Spleen (tissue), 11 donors: ENCODE data around the gene CDCA5. TPM values are rescaled to one million over a fixed set of nuclear protein-coding genes. Genes with fewer than 3 reads are reported as not detected.
A peak's percentile ranks its signal among the peaks of the same experiment; 100 is the strongest.

Source experiments
- DNase-seq: peaks from one replicate; pipeline ENCODE4 v3.0.0-alpha.2; 2020
- H3K27ac ChIP-seq, 8 donors: fragments of 200-600 bp; sonication (generic) in 7 of 8; 1 replicate in 4 of 8; 2 replicates in 4 of 8; pipeline versions ENCODE4 v1.5.0 to v1.8.0; 2016 to 2021; ENCODE audit warnings: inconsistent platforms in 4 of 8, mild to moderate bottlenecking in 4 of 8, moderate library complexity in 1 of 8
- H3K27me3 ChIP-seq, 7 donors: fragments of 200-600 bp; sonication (generic) in 6 of 7; replicated peaks in 1 of 7; 1 replicate in 4 of 7; 2 replicates in 3 of 7; pipeline versions ENCODE4 v1.5.0 to v1.8.0; 2016 to 2021; ENCODE audit warnings: inconsistent platforms in 3 of 7, mild to moderate bottlenecking in 1 of 7
- H3K36me3 ChIP-seq, 6 donors: fragments of 200-600 bp; sonication (generic) in 5 of 6; 1 replicate in 4 of 6; 2 replicates in 2 of 6; pipeline versions ENCODE4 v1.5.0 to v1.8.0; 2016 to 2021; ENCODE audit warnings: inconsistent platforms in 2 of 6
- H3K4me1 ChIP-seq, 6 donors: fragments of 200-600 bp; sonication (generic) in 5 of 6; 1 replicate in 3 of 6; 2 replicates in 3 of 6; pipeline versions ENCODE4 v1.5.0 to v1.8.0; 2016 to 2021; ENCODE audit warnings: inconsistent platforms in 3 of 6
- H3K4me3 ChIP-seq, 8 donors: fragments of 200-600 bp; sonication (generic) in 7 of 8; 1 replicate in 4 of 8; 2 replicates in 4 of 8; pipeline versions ENCODE4 v1.5.0 to v1.8.0; 2016 to 2021; ENCODE audit warnings: inconsistent platforms in 4 of 8, mild to moderate bottlenecking in 4 of 8, moderate library complexity in 2 of 8
- H3K9me3 ChIP-seq, 8 donors: fragments of 200-600 bp; sonication (generic) in 7 of 8; 1 replicate in 4 of 8; 2 replicates in 4 of 8; pipeline versions ENCODE4 v1.5.0 to v1.8.0; 2016 to 2021; ENCODE audit warnings: inconsistent platforms in 4 of 8
- POLR2A ChIP-seq, 3 donors: fragments of 450-650 bp; IDR thresholded peaks; one replicate each; pipeline ENCODE4 v1.5.1; 2017; ENCODE audit warnings: antibody characterized with exemption in 3 of 3, mild to moderate bottlenecking in 1 of 3
- POLR2AphosphoS5 ChIP-seq, 3 donors: sonication (generic); formaldehyde crosslinking; IDR thresholded peaks; one replicate each; pipeline ENCODE4 v1.5.1; 2017; ENCODE audit warnings: antibody characterized with exemption in 3 of 3
- WGBS, 5 donors: extraction: QIAGEN DNeasy Blood & Tissue Kit in 3 of 5; methylation state at CpG; one replicate each; pipeline versions ENCODE4 v1.1.5 to v1.1.7; 2013 to 2018; 5-methylcytosine and 5-hydroxymethylcytosine counted together
- intact Hi-C: fragments of 100-400 bp; cut with DNase I; formaldehyde crosslinking; loops from one replicate; pipeline ENCODE4 v1.15.0; 2023; ENCODE audit warnings: low total_unique reads
- polyA plus RNA-seq, 3 donors: library from polyadenylated mRNA; stranded (reverse); fragments of 200-250 nt; gene quantifications; one replicate each; pipeline ENCODE4 v1.2.1, GENCODE V29; 2013
- total RNA-seq, 7 donors: library from RNA; depleted of rRNA in 3 of 7; stranded (reverse); fragments of >200 nt in 3 of 7; fragmentation: NEBNext Ultra II Directional in 4 of 7; extraction: Animal tissue kit (Norgen Biotek cat#: 25700) in 4 of 7; gene quantifications; one replicate each; pipeline versions ENCODE4 v1.1.0 to v1.2.1, GENCODE V29; 2016 to 2021
- TF ChIP-seq, protein P1 (sequence below), 11 experiments: fragments of 200-600 bp in 7 of 11; fragments of 450-650 bp in 4 of 11; sonication (generic) in 4 of 11; IDR thresholded peaks in 8 of 11; conservative IDR thresholded peaks in 3 of 11; 1 replicate in 7 of 11; 2 replicates in 4 of 11; pipeline versions ENCODE4 v1.4.0 to v1.8.0; 2016 to 2021; ENCODE audit warnings: antibody characterized with exemption in 11 of 11, inconsistent platforms in 4 of 11, mild to moderate bottlenecking in 1 of 11
- donor health status: healthy with polysubstance abuse.
- donor health status: DM: no; HTN: no; CAD: no; lungs with moderate emphysema.
- donor health status: DM: no; HTN: no; CAD: no.
- donor health status: Bipolar disorder and iron deficiency.
- donor health status: healthy.
- donor health status: DM: no; HTN: no; CAD: no.
- donor health status: DM: yes; HTN: yes; CAD: no.

Gene CDCA5
- total and polyA plus RNA-seq, 10 donors = 1.5 to 11.1 (median 5.3) TPM

GRCh38 chr11:65078151-65078550, 5.7 kb downstream of the CDCA5 start:
- DNase-seq = peak; percentile 82
- Histone ChIP-seq H3K4me1 (peaks cover 0 to 27% (median 2%) of the 10 kb centered on the region in 6 donors), H3K9me3 (no peaks in the 10 kb centered on the region), H3K27me3 (no peaks in the 10 kb centered on the region), H3K36me3 (peaks cover 0 to 35% (median 0%) of the 10 kb centered on the region in 6 donors), H3K4me3 (no peak overlapping the region), H3K27ac (peak overlapping the region in 1 of 8 donors; percentile 3)
- intact Hi-C loops = no loop called here
- TF ChIP-seq POLR2AphosphoS5 (IDR thresholded peaks at IDR 0.05) = no peak
- TF ChIP-seq, protein P1, sequence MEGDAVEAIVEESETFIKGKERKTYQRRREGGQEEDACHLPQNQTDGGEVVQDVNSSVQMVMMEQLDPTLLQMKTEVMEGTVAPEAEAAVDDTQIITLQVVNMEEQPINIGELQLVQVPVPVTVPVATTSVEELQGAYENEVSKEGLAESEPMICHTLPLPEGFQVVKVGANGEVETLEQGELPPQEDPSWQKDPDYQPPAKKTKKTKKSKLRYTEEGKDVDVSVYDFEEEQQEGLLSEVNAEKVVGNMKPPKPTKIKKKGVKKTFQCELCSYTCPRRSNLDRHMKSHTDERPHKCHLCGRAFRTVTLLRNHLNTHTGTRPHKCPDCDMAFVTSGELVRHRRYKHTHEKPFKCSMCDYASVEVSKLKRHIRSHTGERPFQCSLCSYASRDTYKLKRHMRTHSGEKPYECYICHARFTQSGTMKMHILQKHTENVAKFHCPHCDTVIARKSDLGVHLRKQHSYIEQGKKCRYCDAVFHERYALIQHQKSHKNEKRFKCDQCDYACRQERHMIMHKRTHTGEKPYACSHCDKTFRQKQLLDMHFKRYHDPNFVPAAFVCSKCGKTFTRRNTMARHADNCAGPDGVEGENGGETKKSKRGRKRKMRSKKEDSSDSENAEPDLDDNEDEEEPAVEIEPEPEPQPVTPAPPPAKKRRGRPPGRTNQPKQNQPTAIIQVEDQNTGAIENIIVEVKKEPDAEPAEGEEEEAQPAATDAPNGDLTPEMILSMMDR (IDR thresholded peaks at IDR 0.05 in 8 of 11, conservative IDR thresholded peaks at IDR 0.05 in 3 of 11) = peak; percentile 35 to 84 (median 75)
- WGBS, 5 donors = 50 to 63% (median 59%) methylated on average over 3 of the region's 3 CpGs

DNA sequence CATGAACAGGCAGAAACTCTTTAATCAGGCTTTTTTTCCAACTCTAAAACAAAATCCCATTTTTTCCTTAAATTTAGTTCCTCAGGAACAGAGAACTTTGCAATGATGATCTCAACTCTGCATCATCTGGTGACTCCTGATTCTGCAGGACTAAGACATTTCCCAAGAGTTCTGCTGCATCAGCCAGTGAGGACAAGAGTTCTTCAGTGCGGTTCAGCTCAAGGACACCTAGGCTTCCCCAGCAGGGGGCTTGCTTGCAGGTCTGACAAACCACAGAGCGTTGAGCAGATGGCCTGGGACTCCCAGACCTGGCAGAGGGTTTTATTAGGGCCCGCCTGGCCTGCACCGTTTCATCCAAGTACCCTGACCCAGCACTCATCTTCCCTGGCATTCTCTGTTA, 6.4 kb downstream of the CDCA5 start:
- DNase-seq = no peak
- H3K36me3 ChIP-seq = peaks cover 0 to 35% (median 0%) of the 10 kb centered on the region in 6 donors
- H3K9me3 ChIP-seq = no peaks in the 10 kb centered on the region
- intact Hi-C loops = no loop called here
- H3K27me3 ChIP-seq = no peaks in the 10 kb centered on the region
- TF ChIP-seq, protein P1 (IDR thresholded peaks at IDR 0.05 in 8 of 11, conservative IDR thresholded peaks at IDR 0.05 in 3 of 11) = no peak
- TF ChIP-seq POLR2AphosphoS5 (IDR thresholded peaks at IDR 0.05) (no peak), POLR2A (IDR thresholded peaks at IDR 0.05) (no peak)
- WGBS, 5 donors = 69 to 90% (median 83%) methylated on average over 4 of the region's 4 CpGs
- no peak overlapping the region for H3K4me3 ChIP-seq
- H3K27ac ChIP-seq = no peak overlapping the region
- peaks cover 0 to 20% (median 0%) of the 10 kb centered on the region in 6 donors for H3K4me1 ChIP-seq

- no peak overlapping the region for H3K27ac ChIP-seq
- H3K36me3 ChIP-seq = peaks cover 0 to 14% (median 0%) of the 10 kb centered on the region in 6 donors
- TF ChIP-seq POLR2AphosphoS5 (IDR thresholded peaks at IDR 0.05) (no peak), POLR2A (IDR thresholded peaks at IDR 0.05) (no peak)
- TF ChIP-seq, protein P1 (IDR thresholded peaks at IDR 0.05 in 8 of 11, conservative IDR thresholded peaks at IDR 0.05 in 3 of 11) = no peak
- intact Hi-C loops = no loop called here
- no peaks in the 10 kb centered on the region for H3K9me3 ChIP-seq
- H3K4me3 ChIP-seq = no peak overlapping the region
- H3K4me1 ChIP-seq = no peaks in the 10 kb centered on the region
- 79 to 82% (median 79%) methylated on average over 1 of the region's 1 CpG for WGBS, 5 donors
- H3K27me3 ChIP-seq = no peaks in the 10 kb centered on the region
- DNase-seq = no peak
Observed at GRCh38 chr11:65072631-65072966, 11.2 kb downstream of the CDCA5 start.

DNA sequence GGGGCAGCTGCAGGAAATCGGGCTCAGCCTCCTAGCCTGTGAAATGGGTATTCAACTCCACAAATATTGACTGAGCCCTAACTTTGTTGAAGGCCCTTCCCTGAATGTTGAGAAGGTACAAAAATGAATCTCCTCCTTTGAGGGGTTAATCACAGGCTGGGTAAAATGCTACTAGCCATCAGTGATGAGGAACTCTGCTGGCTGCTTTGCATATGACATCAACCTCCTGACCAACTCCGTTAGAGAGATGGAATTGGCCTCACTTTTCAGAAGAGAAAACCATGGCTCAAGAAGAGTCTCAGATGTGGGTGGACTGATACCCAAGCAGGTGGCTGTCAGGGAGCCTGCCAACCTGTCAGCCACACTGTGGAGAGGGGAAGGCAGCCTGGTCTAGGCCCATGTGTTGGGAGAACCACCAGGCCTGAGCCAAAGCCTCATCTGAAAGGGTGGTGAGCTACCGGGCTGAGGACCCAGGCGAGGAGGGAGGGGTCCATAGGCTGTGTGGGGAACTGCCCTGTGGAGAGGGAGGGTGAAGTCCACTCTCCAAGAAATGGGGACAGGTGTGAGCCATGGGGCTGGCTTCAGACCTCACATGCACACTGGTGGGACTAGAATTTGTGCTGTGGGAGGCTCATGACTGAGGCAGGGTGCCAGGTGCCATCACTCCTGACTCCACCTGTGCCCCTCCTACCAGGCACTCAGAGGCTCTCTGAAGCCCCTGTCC, 11.8 kb downstream of the CDCA5 start:
- intact Hi-C loops = no loop called here
- WGBS, 5 donors = 62 to 78% (median 71%) methylated on average over 4 of the region's 4 CpGs
- no peaks in the 10 kb centered on the region for H3K27me3 ChIP-seq
- no peaks in the 10 kb centered on the region for H3K4me1 ChIP-seq
- H3K36me3 ChIP-seq = peaks cover 0 to 9% (median 0%) of the 10 kb centered on the region in 6 donors
- H3K27ac ChIP-seq = no peak overlapping the region
- DNase-seq = no peak
- TF ChIP-seq POLR2A (IDR thresholded peaks at IDR 0.05) (no peak), POLR2AphosphoS5 (IDR thresholded peaks at IDR 0.05) (no peak)
- TF ChIP-seq, protein P1 (IDR thresholded peaks at IDR 0.05 in 8 of 11, conservative IDR thresholded peaks at IDR 0.05 in 3 of 11) = no peak
- no peak overlapping the region for H3K4me3 ChIP-seq
- no peaks in the 10 kb centered on the region for H3K9me3 ChIP-seq
